ENCODE results near the gene OSM. TPM values are rescaled to one million over a fixed set of nuclear protein-coding genes. Genes with fewer than 3 reads are reported as not detected.

Gene OSM
- total RNA-seq, 6 donors from 2014 or later, result 0.98 to 11.7 (median 5.1) TPM

Other genes starting within 250 kb of the OSM start
- under 1 TPM in 1 of 6 donors, not detected in 5; 0.80 TPM for gene HORMAD2, start 186.4 kb downstream of the OSM start, total RNA-seq
- 10 to 100 TPM in 1 of 6 donors, 1 to 10 TPM in 4, under 1 TPM in 1; 0.89 to 16.9 (median 3.8) TPM for gene LIF, start 20.1 kb downstream of the OSM start, total RNA-seq
- 10 to 100 TPM in 4 of 6 donors, 1 to 10 TPM in 2; 7.0 to 31.5 (median 22.1) TPM for gene CASTOR1, start 22.7 kb upstream of the OSM start, total RNA-seq
- 10 to 100 TPM; 22.6 to 61.0 (median 36.2) TPM for gene TBC1D10A, start 60.1 kb upstream of the OSM start, total RNA-seq
- gene SF3A1, start 90.0 kb upstream of the OSM start, total RNA-seq, result 100 to 1,000 TPM in 4 of 6 donors, 10 to 100 TPM in 2; 89.1 to 204 (median 138) TPM
- 10 to 100 TPM in 2 of 6 donors, 1 to 10 TPM in 4; 3.3 to 16.8 (median 7.9) TPM for gene CCDC157, start 90.2 kb upstream of the OSM start, total RNA-seq
- 10 to 100 TPM in 5 of 6 donors, 1 to 10 TPM in 1; 9.3 to 30.3 (median 16.5) TPM for gene RNF215, start 120.6 kb upstream of the OSM start, total RNA-seq
- 10 to 100 TPM in 2 of 6 donors, 1 to 10 TPM in 4; 5.6 to 12.6 (median 8.4) TPM for gene SEC14L2, start 130.2 kb upstream of the OSM start, total RNA-seq
- 10 to 100 TPM in 4 of 6 donors, 1 to 10 TPM in 2; 5.8 to 28.4 (median 12.8) TPM for gene MTFP1, start 158.9 kb upstream of the OSM start, total RNA-seq
- gene SEC14L3, start 205.2 kb upstream of the OSM start, total RNA-seq, result 1 to 10 TPM in 3 of 6 donors, under 1 TPM in 2, not detected in 1; 0.43 to 2.3 (median 1.1) TPM
- gene SEC14L4, start 238.8 kb upstream of the OSM start, total RNA-seq, result 10 to 100 TPM; 11.6 to 41.2 (median 17.7) TPM